Measurements from ENCODE around the gene MDP1.

DNA sequence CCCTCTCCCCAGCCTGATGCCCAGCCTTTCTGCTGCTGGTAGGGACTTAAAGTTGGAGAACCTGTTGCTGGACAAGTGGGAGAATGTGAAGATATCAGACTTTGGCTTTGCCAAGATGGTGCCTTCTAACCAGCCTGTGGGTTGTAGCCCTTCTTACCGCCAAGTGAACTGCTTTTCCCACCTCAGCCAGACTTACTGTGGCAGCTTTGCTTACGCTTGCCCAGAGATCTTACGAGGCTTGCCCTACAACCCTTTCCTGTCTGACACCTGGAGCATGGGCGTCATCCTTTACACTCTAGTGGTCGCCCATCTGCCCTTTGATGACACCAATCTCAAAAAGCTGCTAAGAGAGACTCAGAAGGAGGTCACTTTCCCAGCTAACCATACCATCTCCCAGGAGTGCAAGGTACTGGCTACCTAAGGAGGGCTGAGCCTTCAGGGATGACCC lies 8.7 kb downstream of the MDP1 start:
- TF ChIP-seq, protein P1, sequence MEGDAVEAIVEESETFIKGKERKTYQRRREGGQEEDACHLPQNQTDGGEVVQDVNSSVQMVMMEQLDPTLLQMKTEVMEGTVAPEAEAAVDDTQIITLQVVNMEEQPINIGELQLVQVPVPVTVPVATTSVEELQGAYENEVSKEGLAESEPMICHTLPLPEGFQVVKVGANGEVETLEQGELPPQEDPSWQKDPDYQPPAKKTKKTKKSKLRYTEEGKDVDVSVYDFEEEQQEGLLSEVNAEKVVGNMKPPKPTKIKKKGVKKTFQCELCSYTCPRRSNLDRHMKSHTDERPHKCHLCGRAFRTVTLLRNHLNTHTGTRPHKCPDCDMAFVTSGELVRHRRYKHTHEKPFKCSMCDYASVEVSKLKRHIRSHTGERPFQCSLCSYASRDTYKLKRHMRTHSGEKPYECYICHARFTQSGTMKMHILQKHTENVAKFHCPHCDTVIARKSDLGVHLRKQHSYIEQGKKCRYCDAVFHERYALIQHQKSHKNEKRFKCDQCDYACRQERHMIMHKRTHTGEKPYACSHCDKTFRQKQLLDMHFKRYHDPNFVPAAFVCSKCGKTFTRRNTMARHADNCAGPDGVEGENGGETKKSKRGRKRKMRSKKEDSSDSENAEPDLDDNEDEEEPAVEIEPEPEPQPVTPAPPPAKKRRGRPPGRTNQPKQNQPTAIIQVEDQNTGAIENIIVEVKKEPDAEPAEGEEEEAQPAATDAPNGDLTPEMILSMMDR (conservative IDR thresholded peaks at IDR 0.05; ENCODE audit: low read depth in 2 of 2) = no peak
- no peak for TF ChIP-seq CREB1 (CRISPR knock-in tag; IDR thresholded peaks at IDR 0.05; ENCODE audit: low read depth)
- TF ChIP-seq EZH2 (IDR thresholded peaks at IDR 0.05; ENCODE audit: low read depth, unreplicated experiment) = no peak
- no peak for TF ChIP-seq EZH2phosphoT487 (IDR thresholded peaks at IDR 0.05; ENCODE audit: unreplicated experiment)
- no peak for TF ChIP-seq POLR2AphosphoS5 (IDR thresholded peaks at IDR 0.05; ENCODE audit: low read depth)
- TF ChIP-seq ZNF114 (CRISPR knock-in tag; IDR thresholded peaks at IDR 0.05) = no peak
- TF ChIP-seq STAT1 (IDR thresholded peaks at IDR 0.05; ENCODE audit: unreplicated experiment) = no peak
- TF ChIP-seq, protein P2, sequence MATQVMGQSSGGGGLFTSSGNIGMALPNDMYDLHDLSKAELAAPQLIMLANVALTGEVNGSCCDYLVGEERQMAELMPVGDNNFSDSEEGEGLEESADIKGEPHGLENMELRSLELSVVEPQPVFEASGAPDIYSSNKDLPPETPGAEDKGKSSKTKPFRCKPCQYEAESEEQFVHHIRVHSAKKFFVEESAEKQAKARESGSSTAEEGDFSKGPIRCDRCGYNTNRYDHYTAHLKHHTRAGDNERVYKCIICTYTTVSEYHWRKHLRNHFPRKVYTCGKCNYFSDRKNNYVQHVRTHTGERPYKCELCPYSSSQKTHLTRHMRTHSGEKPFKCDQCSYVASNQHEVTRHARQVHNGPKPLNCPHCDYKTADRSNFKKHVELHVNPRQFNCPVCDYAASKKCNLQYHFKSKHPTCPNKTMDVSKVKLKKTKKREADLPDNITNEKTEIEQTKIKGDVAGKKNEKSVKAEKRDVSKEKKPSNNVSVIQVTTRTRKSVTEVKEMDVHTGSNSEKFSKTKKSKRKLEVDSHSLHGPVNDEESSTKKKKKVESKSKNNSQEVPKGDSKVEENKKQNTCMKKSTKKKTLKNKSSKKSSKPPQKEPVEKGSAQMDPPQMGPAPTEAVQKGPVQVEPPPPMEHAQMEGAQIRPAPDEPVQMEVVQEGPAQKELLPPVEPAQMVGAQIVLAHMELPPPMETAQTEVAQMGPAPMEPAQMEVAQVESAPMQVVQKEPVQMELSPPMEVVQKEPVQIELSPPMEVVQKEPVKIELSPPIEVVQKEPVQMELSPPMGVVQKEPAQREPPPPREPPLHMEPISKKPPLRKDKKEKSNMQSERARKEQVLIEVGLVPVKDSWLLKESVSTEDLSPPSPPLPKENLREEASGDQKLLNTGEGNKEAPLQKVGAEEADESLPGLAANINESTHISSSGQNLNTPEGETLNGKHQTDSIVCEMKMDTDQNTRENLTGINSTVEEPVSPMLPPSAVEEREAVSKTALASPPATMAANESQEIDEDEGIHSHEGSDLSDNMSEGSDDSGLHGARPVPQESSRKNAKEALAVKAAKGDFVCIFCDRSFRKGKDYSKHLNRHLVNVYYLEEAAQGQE (IDR thresholded peaks at IDR 0.05; ENCODE audit: unreplicated experiment) = no peak
- TF ChIP-seq JUNB (IDR thresholded peaks at IDR 0.05; ENCODE audit: unreplicated experiment) = no peak
- TF ChIP-seq, protein P3, sequence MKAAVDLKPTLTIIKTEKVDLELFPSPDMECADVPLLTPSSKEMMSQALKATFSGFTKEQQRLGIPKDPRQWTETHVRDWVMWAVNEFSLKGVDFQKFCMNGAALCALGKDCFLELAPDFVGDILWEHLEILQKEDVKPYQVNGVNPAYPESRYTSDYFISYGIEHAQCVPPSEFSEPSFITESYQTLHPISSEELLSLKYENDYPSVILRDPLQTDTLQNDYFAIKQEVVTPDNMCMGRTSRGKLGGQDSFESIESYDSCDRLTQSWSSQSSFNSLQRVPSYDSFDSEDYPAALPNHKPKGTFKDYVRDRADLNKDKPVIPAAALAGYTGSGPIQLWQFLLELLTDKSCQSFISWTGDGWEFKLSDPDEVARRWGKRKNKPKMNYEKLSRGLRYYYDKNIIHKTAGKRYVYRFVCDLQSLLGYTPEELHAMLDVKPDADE (IDR thresholded peaks at IDR 0.05) = no peak
- TF ChIP-seq ZNF331 (CRISPR knock-in tag; IDR thresholded peaks at IDR 0.05; ENCODE audit: low read depth) = no peak
- TF ChIP-seq, protein P4, sequence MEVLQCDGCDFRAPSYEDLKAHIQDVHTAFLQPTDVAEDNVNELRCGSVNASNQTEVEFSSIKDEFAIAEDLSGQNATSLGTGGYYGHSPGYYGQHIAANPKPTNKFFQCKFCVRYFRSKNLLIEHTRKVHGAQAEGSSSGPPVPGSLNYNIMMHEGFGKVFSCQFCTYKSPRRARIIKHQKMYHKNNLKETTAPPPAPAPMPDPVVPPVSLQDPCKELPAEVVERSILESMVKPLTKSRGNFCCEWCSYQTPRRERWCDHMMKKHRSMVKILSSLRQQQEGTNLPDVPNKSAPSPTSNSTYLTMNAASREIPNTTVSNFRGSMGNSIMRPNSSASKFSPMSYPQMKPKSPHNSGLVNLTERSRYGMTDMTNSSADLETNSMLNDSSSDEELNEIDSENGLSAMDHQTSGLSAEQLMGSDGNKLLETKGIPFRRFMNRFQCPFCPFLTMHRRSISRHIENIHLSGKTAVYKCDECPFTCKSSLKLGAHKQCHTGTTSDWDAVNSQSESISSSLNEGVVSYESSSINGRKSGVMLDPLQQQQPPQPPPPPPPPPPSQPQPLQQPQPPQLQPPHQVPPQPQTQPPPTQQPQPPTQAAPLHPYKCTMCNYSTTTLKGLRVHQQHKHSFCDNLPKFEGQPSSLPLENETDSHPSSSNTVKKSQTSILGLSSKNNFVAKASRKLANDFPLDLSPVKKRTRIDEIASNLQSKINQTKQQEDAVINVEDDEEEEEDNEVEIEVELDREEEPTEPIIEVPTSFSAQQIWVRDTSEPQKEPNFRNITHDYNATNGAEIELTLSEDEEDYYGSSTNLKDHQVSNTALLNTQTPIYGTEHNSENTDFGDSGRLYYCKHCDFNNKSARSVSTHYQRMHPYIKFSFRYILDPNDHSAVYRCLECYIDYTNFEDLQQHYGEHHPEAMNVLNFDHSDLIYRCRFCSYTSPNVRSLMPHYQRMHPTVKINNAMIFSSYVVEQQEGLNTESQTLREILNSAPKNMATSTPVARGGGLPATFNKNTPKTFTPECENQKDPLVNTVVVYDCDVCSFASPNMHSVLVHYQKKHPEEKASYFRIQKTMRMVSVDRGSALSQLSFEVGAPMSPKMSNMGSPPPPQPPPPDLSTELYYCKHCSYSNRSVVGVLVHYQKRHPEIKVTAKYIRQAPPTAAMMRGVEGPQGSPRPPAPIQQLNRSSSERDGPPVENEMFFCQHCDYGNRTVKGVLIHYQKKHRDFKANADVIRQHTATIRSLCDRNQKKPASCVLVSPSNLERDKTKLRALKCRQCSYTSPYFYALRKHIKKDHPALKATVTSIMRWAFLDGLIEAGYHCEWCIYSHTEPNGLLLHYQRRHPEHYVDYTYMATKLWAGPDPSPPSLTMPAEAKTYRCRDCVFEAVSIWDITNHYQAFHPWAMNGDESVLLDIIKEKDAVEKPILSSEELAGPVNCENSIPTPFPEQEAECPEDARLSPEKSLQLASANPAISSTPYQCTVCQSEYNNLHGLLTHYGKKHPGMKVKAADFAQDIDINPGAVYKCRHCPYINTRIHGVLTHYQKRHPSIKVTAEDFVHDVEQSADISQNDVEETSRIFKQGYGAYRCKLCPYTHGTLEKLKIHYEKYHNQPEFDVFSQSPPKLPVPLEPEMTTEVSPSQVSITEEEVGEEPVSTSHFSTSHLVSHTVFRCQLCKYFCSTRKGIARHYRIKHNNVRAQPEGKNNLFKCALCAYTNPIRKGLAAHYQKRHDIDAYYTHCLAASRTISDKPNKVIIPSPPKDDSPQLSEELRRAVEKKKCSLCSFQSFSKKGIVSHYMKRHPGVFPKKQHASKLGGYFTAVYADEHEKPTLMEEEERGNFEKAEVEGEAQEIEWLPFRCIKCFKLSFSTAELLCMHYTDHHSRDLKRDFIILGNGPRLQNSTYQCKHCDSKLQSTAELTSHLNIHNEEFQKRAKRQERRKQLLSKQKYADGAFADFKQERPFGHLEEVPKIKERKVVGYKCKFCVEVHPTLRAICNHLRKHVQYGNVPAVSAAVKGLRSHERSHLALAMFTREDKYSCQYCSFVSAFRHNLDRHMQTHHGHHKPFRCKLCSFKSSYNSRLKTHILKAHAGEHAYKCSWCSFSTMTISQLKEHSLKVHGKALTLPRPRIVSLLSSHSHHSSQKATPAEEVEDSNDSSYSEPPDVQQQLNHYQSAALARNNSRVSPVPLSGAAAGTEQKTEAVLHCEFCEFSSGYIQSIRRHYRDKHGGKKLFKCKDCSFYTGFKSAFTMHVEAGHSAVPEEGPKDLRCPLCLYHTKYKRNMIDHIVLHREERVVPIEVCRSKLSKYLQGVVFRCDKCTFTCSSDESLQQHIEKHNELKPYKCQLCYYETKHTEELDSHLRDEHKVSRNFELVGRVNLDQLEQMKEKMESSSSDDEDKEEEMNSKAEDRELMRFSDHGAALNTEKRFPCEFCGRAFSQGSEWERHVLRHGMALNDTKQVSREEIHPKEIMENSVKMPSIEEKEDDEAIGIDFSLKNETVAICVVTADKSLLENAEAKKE (CRISPR knock-in tag; IDR thresholded peaks at IDR 0.05) = no peak
- no peak for TF ChIP-seq NANOG (IDR thresholded peaks at IDR 0.05; ENCODE audit: borderline replicate concordance)
